ENCODE measurements around the gene ADAMTS13.
"Not testable (repeated sequence)": the region's sequence is repeated elsewhere in the genome, so short reads cannot be mapped to it uniquely, and the experiment has no call there.

The ADAMTS13 gene

GRCh38 chr9:133427658-133428348 is 5.6 kb downstream of the ADAMTS13 start:
- no peak for DNase-seq

DNA sequence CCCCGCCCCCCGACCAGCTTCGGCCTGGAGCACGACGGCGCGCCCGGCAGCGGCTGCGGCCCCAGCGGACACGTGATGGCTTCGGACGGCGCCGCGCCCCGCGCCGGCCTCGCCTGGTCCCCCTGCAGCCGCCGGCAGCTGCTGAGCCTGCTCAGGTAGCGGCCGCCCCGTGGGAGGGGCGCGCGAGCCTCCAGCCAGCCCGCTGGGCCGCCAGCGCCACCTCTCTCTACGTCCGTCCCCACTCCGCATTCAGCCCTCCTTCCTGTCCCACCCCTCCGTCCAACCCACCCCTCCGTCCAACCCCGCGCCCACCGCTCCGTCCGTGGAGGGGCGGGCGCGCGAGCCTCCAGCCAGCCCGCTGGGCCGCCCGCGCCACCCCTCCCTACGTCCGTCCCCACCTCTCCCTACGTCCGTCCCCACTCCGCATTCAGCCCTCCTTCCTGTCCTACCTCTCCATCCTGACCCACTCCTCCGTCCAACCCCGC is 6.5 kb downstream of the ADAMTS13 start:
- DNase-seq, result peak; percentile 56

DNA sequence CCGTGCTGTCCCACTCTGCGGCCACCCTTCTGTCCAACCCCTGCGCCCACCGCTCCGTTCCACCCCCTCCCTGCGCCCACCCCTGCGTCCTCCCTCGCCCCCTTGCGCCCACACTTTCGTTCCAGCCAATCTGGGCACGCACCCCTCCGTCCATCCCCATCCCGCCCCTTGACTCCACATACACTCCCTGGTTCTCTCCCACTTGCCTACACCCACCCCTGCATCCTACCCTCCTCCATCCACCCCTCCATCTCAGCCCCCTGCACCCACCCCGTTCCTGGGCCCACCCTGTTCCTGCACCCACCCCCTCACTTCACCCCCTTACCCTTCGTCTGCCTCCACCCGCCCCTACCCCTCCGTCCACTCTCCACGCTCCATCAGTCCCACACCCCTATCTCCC is 7.0 kb downstream of the ADAMTS13 start:
- DNase-seq, result no peak

DNA sequence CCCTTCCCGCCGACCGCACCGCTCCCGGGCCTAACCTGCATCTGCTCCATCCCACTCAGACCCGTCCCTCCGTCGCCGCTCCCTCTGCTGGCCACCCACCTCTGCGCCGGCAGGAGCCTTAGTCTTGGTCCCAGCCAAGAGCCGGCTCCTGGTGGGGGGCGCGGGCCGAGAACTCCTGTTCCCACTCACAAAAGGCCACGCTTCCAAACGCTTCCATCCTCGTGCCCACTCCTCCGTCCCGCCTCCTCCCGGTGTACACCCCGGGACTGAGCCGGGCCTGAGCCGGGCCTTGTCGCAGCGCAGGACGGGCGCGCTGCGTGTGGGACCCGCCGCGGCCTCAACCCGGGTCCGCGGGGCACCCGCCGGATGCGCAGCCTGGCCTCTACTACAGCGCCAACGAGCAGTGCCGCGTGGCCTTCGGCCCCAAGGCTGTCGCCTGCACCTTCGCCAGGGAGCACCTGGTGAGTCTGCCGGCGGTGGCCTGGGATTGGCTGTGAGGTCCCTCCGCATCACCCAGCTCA is 7.5 kb downstream of the ADAMTS13 start:
- no peak for DNase-seq

- DNase-seq, result no peak
Observed at GRCh38 chr9:133430244-133430643, 8.1 kb downstream of the ADAMTS13 start.

DNA sequence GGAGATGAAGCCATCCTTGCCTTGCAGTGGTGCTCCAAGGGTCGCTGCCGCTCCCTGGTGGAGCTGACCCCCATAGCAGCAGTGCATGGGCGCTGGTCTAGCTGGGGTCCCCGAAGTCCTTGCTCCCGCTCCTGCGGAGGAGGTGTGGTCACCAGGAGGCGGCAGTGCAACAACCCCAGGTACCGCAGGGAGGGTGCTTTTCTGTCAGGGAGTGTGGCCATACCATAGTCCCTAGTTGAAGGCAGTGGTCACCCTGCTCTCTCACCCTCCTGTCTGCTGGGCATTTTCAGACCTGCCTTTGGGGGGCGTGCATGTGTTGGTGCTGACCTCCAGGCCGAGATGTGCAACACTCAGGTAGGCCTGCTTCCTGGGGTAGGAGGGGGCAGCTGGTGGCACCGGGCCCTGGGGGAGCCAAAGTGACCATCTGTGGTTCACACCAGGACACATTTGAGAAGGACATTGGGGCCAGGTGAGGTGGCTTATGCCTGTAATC is 11.2 kb downstream of the ADAMTS13 start:
- no peak for DNase-seq

GRCh38 chr9:133436681-133437080 is 14.5 kb downstream of the ADAMTS13 start:
- DNase-seq, result no peak

- no peak for DNase-seq
Observed at GRCh38 chr9:133437753-133438531, 15.8 kb downstream of the ADAMTS13 start.

DNA sequence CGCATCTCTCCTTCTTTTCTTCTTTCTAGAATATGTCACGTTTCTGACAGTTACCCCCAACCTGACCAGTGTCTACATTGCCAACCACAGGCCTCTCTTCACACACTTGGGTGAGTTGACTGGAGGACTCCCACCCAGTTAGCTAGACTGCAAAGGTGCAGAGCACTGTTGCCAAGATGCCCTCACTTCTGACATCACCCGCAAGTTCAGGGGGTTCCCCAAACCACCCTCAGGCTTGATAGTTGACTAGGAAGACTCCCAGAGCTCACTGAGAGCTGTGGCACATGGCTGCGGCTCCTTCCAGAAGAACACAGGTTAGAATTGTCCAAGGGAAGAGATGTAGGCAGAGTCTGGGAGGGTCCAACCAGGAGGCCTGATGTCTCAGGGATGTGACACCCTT is 17.2 kb downstream of the ADAMTS13 start:
- DNase-seq, result no peak

DNA sequence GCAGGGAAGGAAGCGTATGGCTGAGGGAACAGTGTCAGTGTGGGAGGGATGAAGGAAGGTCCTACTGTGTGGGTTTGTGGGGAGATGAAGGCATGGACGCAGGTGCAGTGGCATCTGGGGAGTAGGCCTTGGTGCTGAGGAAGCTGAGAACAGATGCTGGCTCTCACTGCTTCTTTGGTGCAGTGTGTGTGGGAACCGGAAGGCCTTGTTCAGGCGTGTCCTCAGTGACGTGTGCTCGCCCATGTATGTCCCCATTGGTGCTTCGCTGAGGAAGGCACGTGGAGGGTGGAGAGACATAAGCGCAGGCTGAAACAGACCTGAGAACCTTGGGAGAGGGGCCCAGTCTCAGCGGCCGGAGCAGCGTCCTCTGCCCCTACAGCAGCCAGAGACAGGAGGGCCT is 18.7 kb downstream of the ADAMTS13 start:
- no peak for DNase-seq

GRCh38 chr9:133441571-133441970 is 19.4 kb downstream of the ADAMTS13 start:
- DNase-seq, result no peak

DNA sequence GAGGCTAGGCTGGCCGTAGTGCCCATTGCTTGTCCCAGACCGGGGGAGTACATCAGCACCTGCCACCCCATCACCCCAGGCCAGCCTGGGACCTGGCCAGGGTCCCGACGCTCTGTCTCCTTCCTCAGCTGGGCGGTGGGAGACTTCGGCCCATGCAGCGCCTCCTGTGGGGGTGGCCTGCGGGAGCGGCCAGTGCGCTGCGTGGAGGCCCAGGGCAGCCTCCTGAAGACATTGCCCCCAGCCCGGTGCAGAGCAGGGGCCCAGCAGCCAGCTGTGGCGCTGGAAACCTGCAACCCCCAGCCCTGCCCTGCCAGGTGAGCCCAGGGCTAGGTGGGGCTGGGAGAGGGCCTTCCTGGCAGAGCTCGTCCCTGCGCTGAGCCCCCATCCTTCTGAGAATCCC is 21.1 kb downstream of the ADAMTS13 start:
- DNase-seq, result no peak

DNA sequence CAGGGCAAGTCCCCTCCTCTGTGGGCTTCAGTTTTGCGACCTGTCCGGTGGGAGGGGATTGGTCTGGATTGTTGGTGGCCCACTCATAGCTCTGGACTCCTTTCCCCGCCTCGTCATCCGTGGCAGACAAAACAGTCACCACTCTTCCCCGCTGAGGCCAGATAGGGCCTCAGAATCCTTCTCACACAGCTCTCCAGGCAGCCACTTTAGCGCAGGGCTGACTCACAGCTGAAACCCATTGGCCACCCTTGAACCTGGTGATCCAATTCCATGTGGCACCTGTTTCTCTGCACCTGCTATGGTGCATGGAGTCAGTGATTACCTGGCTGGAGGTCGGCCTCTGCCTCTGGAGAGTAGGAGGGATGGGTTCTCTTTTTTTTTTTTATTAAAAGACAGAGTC is 21.8 kb downstream of the ADAMTS13 start:
- peak; percentile 70 for DNase-seq

DNA sequence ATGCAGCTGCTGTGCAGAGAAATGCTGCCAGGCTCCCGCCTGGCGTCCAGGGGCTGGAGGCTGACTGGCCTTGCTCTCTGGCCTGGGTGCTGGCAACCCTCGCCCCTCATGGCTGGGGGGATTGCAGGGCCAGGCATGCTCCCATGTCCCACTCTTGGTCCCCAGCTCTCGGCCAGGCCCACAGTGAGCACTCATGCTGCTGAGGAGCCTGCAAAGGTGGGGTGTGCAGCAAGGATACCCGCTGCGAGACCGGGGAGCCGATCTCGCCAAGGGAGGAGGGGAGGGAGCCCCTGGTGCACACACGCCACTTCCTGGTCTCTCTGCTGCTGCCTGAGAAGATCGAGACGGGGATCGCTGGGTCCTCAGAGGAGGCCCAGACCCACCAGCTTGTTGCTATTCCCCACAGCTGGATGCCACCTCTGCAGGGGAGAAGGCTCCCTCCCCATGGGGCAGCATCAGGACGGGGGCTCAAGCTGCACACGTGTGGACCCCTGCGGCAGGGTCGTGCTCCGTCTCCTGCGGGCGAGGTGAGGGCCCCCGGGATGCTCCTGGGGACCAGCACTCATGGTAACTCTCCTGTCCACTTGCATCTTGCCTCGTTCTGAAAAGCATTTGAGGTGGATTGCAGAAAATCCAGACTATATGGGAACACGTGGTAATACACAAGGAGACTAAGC is 23.3 kb downstream of the ADAMTS13 start:
- DNase-seq, result no peak

DNA sequence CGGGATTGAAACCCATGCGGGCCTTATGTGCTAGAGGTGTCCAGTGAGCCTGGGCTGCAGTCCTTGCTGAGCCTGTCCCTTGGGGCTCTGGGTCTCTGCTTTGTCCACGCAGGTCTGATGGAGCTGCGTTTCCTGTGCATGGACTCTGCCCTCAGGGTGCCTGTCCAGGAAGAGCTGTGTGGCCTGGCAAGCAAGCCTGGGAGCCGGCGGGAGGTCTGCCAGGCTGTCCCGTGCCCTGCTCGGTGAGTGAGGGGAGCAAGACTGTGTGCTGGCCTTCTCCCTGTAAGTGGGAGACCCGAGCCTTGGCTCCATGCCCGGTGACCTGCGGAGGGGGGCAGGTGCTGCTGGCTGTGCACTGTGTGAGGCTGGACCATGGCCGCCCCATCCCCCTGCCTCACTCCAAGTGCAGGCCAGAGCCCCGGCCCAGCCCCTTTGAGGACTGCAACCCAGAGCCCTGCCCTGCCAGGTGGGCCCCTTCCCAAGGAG is 26.4 kb downstream of the ADAMTS13 start:
- no peak for DNase-seq

- peak; percentile 51 for DNase-seq
Observed at GRCh38 chr9:133449760-133450159, 27.6 kb downstream of the ADAMTS13 start.

DNA sequence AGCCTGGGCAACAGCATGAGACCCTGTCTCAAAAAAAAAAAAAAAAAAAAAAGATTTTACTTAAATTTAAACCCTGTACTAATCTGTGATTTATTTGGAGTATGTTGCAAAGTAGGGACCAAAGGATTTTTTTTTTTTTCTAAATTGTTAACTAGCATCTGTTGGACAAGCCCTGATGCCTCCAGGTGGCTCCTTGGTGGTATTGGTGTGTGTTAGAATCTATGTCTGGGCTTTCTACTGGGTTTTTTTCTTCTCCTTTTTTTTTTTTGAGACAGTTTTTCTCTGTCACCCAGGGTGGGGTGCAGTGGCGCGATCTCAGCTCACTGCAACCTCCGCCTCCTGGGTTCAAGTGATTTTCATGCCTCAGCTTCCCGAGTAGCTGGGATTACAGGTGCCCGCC is 29.7 kb downstream of the ADAMTS13 start:
- not testable (repeated sequence) for DNase-seq

DNA sequence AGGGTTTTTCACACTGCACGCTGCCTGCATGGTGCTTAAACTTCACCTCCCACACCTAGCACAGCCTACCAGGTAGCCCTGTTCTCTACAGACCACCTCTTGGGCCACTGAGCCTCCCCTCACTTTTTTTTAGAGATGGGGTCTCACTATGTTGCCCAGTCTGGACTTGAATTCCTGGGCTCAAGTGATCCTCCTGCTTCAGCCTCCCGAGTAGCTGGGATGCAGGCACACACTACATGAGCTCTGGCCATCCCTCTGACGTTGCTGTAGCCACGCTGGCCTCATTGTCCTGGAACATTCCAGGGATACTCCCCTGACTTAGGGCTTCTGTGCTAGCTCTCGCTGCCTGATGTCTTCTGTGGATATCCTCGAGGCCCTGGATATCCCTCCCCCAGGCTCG is 30.4 kb downstream of the ADAMTS13 start:
- no peak for DNase-seq

DNA sequence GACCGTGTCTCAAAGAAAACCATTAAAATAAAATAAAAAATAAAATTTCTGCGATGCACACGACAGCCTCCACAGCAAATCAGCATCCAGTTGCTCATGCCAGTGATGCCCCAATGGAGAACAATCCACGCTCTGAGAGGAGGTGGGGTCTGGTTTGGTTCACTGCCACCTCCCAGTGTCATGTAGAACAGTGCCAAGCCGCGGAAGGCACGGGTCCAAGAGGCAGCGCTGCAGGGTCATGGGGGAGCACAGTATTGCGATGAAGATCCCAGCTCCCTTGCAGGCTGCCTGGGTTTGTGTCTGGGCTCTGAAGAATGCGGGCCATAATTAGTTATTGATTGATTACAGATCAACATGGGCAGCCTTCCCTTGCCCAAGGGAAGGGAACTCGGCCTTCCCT is 31.5 kb downstream of the ADAMTS13 start:
- DNase-seq, result no peak

DNA sequence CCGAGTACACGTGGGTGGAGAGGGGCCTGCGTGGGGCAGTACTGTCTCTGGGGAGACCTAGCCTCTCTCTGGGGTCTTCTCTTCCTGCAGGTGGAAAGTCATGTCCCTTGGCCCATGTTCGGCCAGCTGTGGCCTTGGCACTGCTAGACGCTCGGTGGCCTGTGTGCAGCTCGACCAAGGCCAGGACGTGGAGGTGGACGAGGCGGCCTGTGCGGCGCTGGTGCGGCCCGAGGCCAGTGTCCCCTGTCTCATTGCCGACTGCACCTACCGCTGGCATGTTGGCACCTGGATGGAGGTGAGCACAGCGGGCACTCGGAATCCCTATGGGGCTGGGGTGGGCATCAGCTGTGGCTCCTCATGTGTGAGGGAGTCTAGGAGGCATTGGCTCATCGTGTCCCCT is 32.2 kb downstream of the ADAMTS13 start:
- no peak for DNase-seq

DNA sequence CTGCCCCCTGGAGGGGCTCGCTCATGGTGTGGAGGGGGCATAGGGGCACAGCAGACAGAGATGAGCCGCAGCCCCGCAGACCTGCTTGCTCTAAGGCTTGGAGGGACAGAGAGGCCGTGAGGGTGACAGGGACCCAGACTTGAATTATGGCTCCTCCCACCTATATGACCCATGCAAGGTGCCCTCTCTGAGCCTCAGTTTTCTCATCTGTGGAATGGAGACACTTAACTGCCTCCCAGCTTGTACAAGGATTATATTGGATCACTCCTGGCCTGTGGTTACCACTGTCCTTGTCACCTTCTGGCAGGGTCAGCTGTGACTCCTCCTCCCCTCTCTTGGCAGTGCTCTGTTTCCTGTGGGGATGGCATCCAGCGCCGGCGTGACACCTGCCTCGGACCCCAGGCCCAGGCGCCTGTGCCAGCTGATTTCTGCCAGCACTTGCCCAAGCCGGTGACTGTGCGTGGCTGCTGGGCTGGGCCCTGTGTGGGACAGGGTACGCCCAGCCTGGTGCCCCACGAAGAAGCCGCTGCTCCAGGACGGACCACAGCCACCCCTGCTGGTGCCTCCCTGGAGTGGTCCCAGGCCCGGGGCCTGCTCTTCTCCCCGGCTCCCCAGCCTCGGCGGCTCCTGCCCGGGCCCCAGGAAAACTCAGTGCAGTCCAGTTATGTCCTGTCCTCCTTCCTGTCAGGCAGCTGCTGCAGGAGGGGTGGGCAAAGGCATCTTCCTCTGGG is 32.9 kb downstream of the ADAMTS13 start:
- no peak for DNase-seq

DNA sequence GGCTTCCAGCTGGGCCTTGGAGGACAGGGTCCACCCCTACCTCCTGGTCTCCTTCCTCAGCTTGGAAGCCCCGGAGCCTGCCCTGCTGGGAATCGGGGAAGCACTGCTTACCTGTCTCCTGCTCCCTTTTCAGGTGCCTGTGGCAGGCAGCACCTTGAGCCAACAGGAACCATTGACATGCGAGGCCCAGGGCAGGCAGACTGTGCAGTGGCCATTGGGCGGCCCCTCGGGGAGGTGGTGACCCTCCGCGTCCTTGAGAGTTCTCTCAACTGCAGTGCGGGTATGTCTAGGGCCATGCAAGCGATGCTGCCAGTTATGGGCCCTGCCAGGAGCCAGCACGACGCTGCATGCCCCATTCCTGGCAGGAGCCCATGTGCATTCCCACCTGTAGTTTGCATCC is 33.8 kb downstream of the ADAMTS13 start:
- no peak for DNase-seq

- no peak for DNase-seq
Observed at GRCh38 chr9:133456409-133456808, 34.2 kb downstream of the ADAMTS13 start.

Data from NCI-H510A (cell line).